DOHH2 (cell line): ENCODE measurements around the gene PLAAT4.

Experiments
- H3F3A ChIP-seq: fragments of 200-600 bp; sonication (generic), shearing (Covaris generic); 2 replicates; pipeline ENCODE4 v1.6.0; 2016; ENCODE audit warnings: antibody characterized with exemption, mild to moderate bottlenecking; ENCODE audit not compliant: control insufficient read depth, insufficient read depth
- H3K27ac ChIP-seq: fragments of 200-600 bp; sonication (generic); 2 replicates; pipeline ENCODE4 v1.5.1; 2014; ENCODE audit warnings: low read depth, mild to moderate bottlenecking, low read length, moderate library complexity
- H3K27me3 ChIP-seq: fragments of 200-600 bp; sonication (generic); 2 replicates; pipeline ENCODE4 v1.6.1; 2014; ENCODE audit warnings: mild to moderate bottlenecking, low read length, mixed read lengths; ENCODE audit not compliant: control insufficient read depth
- H3K36me3 ChIP-seq: fragments of 200-600 bp; sonication (generic); 2 replicates; pipeline ENCODE4 v1.6.1; 2014; ENCODE audit warnings: mild to moderate bottlenecking, low read length, moderate library complexity, mixed read lengths; ENCODE audit not compliant: control insufficient read depth
- H3K4me1 ChIP-seq: fragments of 200-600 bp; sonication (generic); 2 replicates; pipeline ENCODE4 v1.6.1; 2014; ENCODE audit warnings: mild to moderate bottlenecking, low read length, mixed read lengths; ENCODE audit not compliant: control insufficient read depth
- H3K4me2 ChIP-seq: fragments of 200-600 bp; sonication (generic); 2 replicates; pipeline ENCODE4 v1.6.0; 2014; ENCODE audit warnings: mild to moderate bottlenecking, low read length, moderate library complexity
- H3K4me3 ChIP-seq: fragments of 200-600 bp; sonication (generic); 2 replicates; pipeline ENCODE4 v1.5.1; 2014; ENCODE audit warnings: mild to moderate bottlenecking, low read length, mixed read lengths
- H3K79me2 ChIP-seq: fragments of 200-600 bp; sonication (generic); 2 replicates; pipeline ENCODE4 v1.6.1; 2014; ENCODE audit warnings: mild to moderate bottlenecking, low read length, mixed read lengths; ENCODE audit not compliant: control insufficient read depth
- H3K9me2 ChIP-seq: fragments of 200-600 bp; sonication (generic); replicated peaks from 2 replicates; pipeline ENCODE4 v1.6.1; 2014; ENCODE audit warnings: mild to moderate bottlenecking, low read length, mixed read lengths; ENCODE audit not compliant: control insufficient read depth
- H3K9me3 ChIP-seq: fragments of 200-600 bp; sonication (generic); 2 replicates; pipeline ENCODE4 v1.6.1; 2014; ENCODE audit warnings: antibody characterized with exemption, low read length, mixed read lengths; ENCODE audit not compliant: control insufficient read depth, insufficient read depth
- H4K20me1 ChIP-seq: fragments of 200-600 bp; sonication (generic); 2 replicates; pipeline ENCODE4 v1.6.0; 2014; ENCODE audit warnings: low read depth, mild to moderate bottlenecking, antibody characterized with exemption, low read length, moderate library complexity; ENCODE audit not compliant: control insufficient read depth, insufficient read depth
- EZH2phosphoT487 ChIP-seq: fragments of 200-600 bp; sonication (generic); IDR thresholded peaks from 2 replicates; pipeline ENCODE4 v1.6.1; 2017; ENCODE audit warnings: borderline replicate concordance, mild to moderate bottlenecking, antibody characterized with exemption, low read length, moderate library complexity, mixed read lengths
- TF ChIP-seq, protein P1 (sequence below): fragments of 200-600 bp; sonication (generic); IDR thresholded peaks from one replicate; pipeline ENCODE4 v1.5.1; 2014; ENCODE audit warnings: antibody characterized with exemption, mild to moderate bottlenecking, low read depth, low read length; ENCODE audit not compliant: poor library complexity, severe bottlenecking

Gene PLAAT4

DNA sequence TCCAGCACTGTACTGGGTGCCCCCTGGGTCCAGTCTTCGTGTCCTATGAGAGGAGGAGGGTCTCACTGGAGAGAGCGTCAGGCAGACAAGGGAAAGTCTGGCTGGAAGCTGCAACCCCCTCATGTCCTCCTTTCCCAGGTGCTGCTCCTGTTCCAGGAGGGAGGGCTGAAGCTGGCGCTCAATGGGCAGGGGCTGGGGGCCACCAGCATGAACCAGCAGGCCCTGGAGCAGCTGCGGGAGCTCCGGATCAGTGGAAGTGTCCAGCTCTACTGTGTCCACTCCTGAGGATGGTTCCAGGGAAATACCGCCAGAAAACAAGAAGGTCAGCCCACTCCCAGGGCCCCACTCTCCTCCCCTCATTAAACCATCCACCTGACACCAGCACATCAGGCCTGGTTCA, 20.5 kb upstream of the PLAAT4 start:
- Histone ChIP-seq H3K27ac (no peak overlapping the region), H3K79me2 (no peaks in the 10 kb centered on the region), H3K4me3 (no peak overlapping the region), H3K27me3 (no peaks in the 10 kb centered on the region), H3K36me3 (no peaks in the 10 kb centered on the region), H3K4me1 (no peaks in the 10 kb centered on the region), H4K20me1 (no peaks in the 10 kb centered on the region), H3K4me2 (no peak overlapping the region), H3K9me2 (no peaks in the 10 kb centered on the region), H3F3A (no peaks in the 10 kb centered on the region), H3K9me3 (no peaks in the 10 kb centered on the region)
- no peak for TF ChIP-seq EZH2phosphoT487
- TF ChIP-seq, protein P1, sequence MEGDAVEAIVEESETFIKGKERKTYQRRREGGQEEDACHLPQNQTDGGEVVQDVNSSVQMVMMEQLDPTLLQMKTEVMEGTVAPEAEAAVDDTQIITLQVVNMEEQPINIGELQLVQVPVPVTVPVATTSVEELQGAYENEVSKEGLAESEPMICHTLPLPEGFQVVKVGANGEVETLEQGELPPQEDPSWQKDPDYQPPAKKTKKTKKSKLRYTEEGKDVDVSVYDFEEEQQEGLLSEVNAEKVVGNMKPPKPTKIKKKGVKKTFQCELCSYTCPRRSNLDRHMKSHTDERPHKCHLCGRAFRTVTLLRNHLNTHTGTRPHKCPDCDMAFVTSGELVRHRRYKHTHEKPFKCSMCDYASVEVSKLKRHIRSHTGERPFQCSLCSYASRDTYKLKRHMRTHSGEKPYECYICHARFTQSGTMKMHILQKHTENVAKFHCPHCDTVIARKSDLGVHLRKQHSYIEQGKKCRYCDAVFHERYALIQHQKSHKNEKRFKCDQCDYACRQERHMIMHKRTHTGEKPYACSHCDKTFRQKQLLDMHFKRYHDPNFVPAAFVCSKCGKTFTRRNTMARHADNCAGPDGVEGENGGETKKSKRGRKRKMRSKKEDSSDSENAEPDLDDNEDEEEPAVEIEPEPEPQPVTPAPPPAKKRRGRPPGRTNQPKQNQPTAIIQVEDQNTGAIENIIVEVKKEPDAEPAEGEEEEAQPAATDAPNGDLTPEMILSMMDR: no peak

DNA sequence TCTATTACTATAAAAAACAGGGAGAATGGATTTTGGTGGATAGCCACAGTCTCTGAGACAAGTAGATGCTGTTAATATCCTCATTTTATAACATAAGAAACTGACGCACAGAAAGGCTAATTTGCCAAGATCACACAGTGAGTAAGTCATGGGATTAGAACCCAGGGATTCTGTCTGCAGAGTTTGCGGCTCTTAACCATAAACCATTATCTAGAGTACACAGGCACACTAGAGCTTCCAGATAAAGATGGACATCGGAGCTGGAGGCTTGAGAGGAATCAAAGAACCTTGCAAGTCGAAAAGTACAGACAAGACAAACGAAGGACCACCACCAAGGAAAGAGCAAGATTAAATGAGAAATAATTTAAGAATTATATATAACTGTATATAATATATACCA, 19.5 kb upstream of the PLAAT4 start:
- no peaks in the 10 kb centered on the region for H3K36me3 ChIP-seq
- H3K27me3 ChIP-seq: no peaks in the 10 kb centered on the region
- H3K4me1 ChIP-seq: no peaks in the 10 kb centered on the region
- no peak overlapping the region for H3K4me2 ChIP-seq
- no peaks in the 10 kb centered on the region for H3F3A ChIP-seq
- no peaks in the 10 kb centered on the region for H3K79me2 ChIP-seq
- no peaks in the 10 kb centered on the region for H3K9me2 ChIP-seq
- no peaks in the 10 kb centered on the region for H4K20me1 ChIP-seq
- TF ChIP-seq EZH2phosphoT487: no peak
- TF ChIP-seq, protein P1: no peak
- no peaks in the 10 kb centered on the region for H3K9me3 ChIP-seq
- no peak overlapping the region for H3K4me3 ChIP-seq
- no peak overlapping the region for H3K27ac ChIP-seq

DNA sequence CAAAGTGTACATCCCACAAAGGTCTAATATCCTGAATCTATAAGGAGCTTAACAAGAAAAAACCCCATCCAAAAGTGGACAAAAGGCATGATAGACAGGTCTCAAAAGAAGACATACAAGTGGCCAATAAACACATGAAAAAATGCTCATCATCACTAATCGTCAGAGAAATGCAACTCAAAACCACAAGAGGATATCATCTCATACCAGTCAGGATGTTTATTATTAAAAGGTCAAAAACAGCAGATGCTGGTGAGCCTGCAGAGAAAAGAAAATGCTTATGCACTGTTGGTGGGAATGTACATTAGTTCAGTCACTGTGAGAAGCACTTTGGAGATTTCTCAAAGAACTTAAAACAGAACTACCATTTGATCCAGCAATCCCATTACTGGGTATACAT, 18.1 kb upstream of the PLAAT4 start:
- Histone ChIP-seq H3K79me2 (no peaks in the 10 kb centered on the region), H3K4me3 (no peak overlapping the region), H3K9me2 (no peaks in the 10 kb centered on the region), H3K27me3 (no peaks in the 10 kb centered on the region), H3K9me3 (no peaks in the 10 kb centered on the region), H3K4me2 (no peak overlapping the region), H3K36me3 (no peaks in the 10 kb centered on the region), H3K4me1 (no peaks in the 10 kb centered on the region), H3F3A (no peaks in the 10 kb centered on the region), H3K27ac (no peak overlapping the region), H4K20me1 (no peaks in the 10 kb centered on the region)
- TF ChIP-seq, protein P1: no peak
- no peak for TF ChIP-seq EZH2phosphoT487
